ENCODE results near the gene CRYZ.

CRYZ gene

GRCh38 chr1:74732960-74733603, at the start of gene CRYZ, which contains the start of gene TYW3:
CRYZ (minus strand) TSS chr1:74733050; CDS start chr1:74724821, 8,229 bp downstream.
TYW3 (plus strand) TSS chr1:74733152; CDS start chr1:74733245, 93 bp downstream.
- TF ChIP-seq GATA2 (IDR thresholded peaks at IDR 0.05; ENCODE audit: low read depth, low read length) (no peak), GATA3 (IDR thresholded peaks at IDR 0.05; ENCODE audit: low read depth, low read length) (no peak)

- TF ChIP-seq GATA3 (IDR thresholded peaks at IDR 0.05; ENCODE audit: low read depth, low read length) (no peak), GATA2 (IDR thresholded peaks at IDR 0.05; ENCODE audit: low read depth, low read length) (no peak)
Observed at GRCh38 chr1:74780594-74780993, 47.7 kb upstream of the CRYZ start.

GRCh38 chr1:74779750-74780149, 46.9 kb upstream of the CRYZ start:
- TF ChIP-seq GATA3 (IDR thresholded peaks at IDR 0.05; ENCODE audit: low read depth, low read length) (no peak), GATA2 (IDR thresholded peaks at IDR 0.05; ENCODE audit: low read depth, low read length) (no peak)

GRCh38 chr1:74777525-74777924, 44.7 kb upstream of the CRYZ start:
- no peak for TF ChIP-seq GATA3 (IDR thresholded peaks at IDR 0.05; ENCODE audit: low read depth, low read length)

- TF ChIP-seq GATA2 (IDR thresholded peaks at IDR 0.05; ENCODE audit: low read depth, low read length): no peak
- TF ChIP-seq GATA3 (IDR thresholded peaks at IDR 0.05; ENCODE audit: low read depth, low read length): no peak
Observed at GRCh38 chr1:74775735-74776134, 42.9 kb upstream of the CRYZ start.

- TF ChIP-seq GATA2 (IDR thresholded peaks at IDR 0.05; ENCODE audit: low read depth, low read length) (no peak), GATA3 (IDR thresholded peaks at IDR 0.05; ENCODE audit: low read depth, low read length) (no peak)
Observed at GRCh38 chr1:74773582-74773981, 40.7 kb upstream of the CRYZ start.

GRCh38 chr1:74772945-74773344, 40.1 kb upstream of the CRYZ start:
- no peak for TF ChIP-seq GATA3 (IDR thresholded peaks at IDR 0.05; ENCODE audit: low read depth, low read length)
- TF ChIP-seq GATA2 (IDR thresholded peaks at IDR 0.05; ENCODE audit: low read depth, low read length): no peak

GRCh38 chr1:74771913-74772515, 39.2 kb upstream of the CRYZ start:
- TF ChIP-seq GATA3 (IDR thresholded peaks at IDR 0.05; ENCODE audit: low read depth, low read length): no peak
- TF ChIP-seq GATA2 (IDR thresholded peaks at IDR 0.05; ENCODE audit: low read depth, low read length): no peak

GRCh38 chr1:74767490-74767889, 34.6 kb upstream of the CRYZ start:
- no peak for TF ChIP-seq GATA2 (IDR thresholded peaks at IDR 0.05; ENCODE audit: low read depth, low read length)
- no peak for TF ChIP-seq GATA3 (IDR thresholded peaks at IDR 0.05; ENCODE audit: low read depth, low read length)

- TF ChIP-seq GATA2 (IDR thresholded peaks at IDR 0.05; ENCODE audit: low read depth, low read length) (no peak), GATA3 (IDR thresholded peaks at IDR 0.05; ENCODE audit: low read depth, low read length) (no peak)
Observed at GRCh38 chr1:74766579-74766978, 33.7 kb upstream of the CRYZ start.

GRCh38 chr1:74763807-74764206, 31.0 kb upstream of the CRYZ start:
- no peak for TF ChIP-seq GATA2 (IDR thresholded peaks at IDR 0.05; ENCODE audit: low read depth, low read length)
- no peak for TF ChIP-seq GATA3 (IDR thresholded peaks at IDR 0.05; ENCODE audit: low read depth, low read length)

- TF ChIP-seq GATA2 (IDR thresholded peaks at IDR 0.05; ENCODE audit: low read depth, low read length): no peak
Observed at GRCh38 chr1:74755475-74755874, 22.6 kb upstream of the CRYZ start.

GRCh38 chr1:74753104-74753503, 20.3 kb upstream of the CRYZ start:
- TF ChIP-seq GATA3 (IDR thresholded peaks at IDR 0.05; ENCODE audit: low read depth, low read length): no peak
- TF ChIP-seq GATA2 (IDR thresholded peaks at IDR 0.05; ENCODE audit: low read depth, low read length): no peak

GRCh38 chr1:74748960-74749359, 16.1 kb upstream of the CRYZ start:
- TF ChIP-seq GATA2 (IDR thresholded peaks at IDR 0.05; ENCODE audit: low read depth, low read length) (no peak), GATA3 (IDR thresholded peaks at IDR 0.05; ENCODE audit: low read depth, low read length) (no peak)

- TF ChIP-seq GATA3 (IDR thresholded peaks at IDR 0.05; ENCODE audit: low read depth, low read length) (no peak), GATA2 (IDR thresholded peaks at IDR 0.05; ENCODE audit: low read depth, low read length) (no peak)
Observed at GRCh38 chr1:74737333-74737732, 4.5 kb upstream of the CRYZ start.

Measured in SH-SY5Y (cell line).